GM21526 (cell line): Measurements from ENCODE around the gene EFNA5.

Experiments used
- ATAC-seq: cut with Tn5 transposase; IDR thresholded peaks from one replicate; pipeline ENCODE4 v1.9.1; 2021; ENCODE audit warnings: moderate library complexity; ENCODE audit not compliant: unreplicated experiment, low FRiP score

Gene EFNA5

DNA sequence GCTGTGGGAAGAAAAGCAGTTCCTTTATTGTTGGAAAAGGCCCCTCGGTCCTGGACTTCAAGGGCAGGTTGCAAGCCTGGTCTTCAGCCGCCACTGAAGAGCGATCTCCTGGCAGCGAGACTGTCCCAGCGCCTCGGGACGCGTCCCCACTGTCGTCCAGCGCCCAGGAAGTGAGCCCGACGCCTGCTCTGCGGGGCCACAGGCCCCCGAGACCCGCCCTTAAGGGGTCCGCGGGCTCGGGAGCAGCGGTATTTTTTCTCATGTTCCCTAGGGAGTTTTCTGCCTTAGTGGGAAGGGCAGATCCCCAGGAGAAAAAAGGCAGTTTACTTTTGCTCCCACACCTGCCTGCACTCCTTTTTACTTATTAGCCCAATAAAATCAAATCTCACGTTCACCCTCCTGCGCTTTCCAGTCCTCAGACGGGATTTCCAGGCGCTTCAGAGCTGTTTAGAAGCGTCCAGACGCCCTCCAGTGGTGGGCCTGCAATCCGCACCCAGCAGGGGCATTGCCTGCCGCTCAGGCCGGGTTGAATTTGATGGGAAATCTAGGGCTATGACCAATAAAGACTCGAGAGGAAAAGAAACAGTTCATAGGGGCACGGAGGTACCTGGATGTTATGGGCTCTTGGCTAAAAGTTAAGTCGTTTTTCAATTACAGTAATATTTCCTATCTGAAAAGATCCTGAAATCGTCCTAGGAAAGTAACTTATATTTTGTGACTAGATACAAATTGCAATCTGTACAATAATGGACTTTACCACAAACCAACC lies 2.8 kb upstream of the EFNA5 start:
- peak; percentile 84 for ATAC-seq

DNA sequence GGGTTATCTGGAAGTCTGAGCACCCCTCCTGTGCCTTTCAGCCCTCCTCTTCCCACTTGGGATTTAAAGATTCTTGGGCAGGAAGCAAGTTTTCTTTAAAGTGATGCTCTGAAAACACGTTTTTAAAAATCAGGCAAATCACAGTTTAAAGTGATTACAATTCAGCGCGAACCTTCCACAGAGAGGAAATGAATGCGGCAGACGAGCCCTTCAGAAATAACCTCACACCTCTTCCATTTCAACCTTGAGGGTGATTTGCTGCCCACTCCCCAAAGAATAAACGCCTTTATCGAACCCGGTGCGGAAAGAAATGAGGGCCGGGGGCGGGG lies 2.3 kb upstream of the EFNA5 start:
- no peak for ATAC-seq

DNA sequence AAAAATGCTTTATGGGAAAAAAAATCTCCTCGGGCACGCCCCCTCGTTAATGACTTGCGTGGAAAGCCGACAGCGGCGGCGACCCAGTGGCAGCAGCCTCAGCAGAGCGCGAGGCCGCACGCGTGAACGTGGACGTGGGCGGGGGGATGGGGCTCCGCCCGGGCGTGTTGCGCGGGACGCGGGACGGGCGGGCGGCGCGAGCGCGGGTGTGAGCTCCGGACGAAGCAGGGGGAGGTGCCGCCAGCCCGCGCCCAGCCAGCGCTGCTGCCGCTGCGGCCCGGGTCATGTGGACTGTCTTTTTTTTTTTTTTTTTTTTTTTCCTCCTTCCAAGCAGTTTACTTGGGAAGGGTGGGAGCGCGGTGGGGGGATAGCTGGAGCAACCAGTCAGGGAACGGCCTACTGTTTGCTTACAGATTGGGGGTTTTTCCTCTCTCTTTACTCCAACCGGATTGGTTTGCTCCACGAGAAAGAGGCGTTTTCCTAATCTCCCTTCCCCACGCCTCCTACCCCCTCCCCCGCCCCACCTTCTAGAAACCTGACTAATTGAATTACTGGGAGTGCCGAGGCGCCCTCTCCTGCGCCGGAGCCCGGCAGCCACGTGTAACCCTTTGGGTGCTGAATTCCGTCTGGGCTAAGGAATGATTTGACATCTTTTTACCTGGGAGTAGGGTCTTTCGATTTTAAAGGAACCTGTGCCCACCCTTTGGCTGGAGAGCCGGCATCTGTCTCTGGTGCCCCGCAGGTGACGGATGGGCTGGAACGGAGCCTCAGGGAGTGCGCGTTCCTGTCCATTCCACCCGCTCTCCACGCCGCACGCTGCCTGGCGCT lies 1.7 kb upstream of the EFNA5 start:
- no peak for ATAC-seq

DNA sequence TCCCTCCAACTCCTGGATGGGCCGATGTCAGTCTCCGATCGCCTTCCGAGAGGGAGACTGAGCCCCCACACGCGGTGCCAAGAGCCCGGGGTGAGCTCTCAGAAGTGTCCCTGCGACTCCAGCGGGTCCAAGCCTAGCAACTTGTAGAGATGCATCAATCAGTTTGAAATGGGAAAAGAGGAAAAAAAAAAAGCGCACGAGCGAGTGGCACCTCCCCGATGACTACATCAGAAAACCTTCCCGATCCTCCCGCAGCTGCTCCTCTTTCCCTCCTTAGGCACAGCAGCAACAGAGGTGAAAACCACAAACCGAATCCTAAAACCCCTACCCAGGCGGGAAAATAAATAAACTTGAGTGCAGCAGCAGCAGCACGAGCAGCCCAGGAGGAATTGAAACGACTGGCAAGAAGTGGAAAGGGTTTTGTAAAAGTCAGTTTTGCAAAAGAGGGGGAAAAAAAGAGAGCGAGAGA lies 1.0 kb upstream of the EFNA5 start:
- ATAC-seq, result no peak

DNA sequence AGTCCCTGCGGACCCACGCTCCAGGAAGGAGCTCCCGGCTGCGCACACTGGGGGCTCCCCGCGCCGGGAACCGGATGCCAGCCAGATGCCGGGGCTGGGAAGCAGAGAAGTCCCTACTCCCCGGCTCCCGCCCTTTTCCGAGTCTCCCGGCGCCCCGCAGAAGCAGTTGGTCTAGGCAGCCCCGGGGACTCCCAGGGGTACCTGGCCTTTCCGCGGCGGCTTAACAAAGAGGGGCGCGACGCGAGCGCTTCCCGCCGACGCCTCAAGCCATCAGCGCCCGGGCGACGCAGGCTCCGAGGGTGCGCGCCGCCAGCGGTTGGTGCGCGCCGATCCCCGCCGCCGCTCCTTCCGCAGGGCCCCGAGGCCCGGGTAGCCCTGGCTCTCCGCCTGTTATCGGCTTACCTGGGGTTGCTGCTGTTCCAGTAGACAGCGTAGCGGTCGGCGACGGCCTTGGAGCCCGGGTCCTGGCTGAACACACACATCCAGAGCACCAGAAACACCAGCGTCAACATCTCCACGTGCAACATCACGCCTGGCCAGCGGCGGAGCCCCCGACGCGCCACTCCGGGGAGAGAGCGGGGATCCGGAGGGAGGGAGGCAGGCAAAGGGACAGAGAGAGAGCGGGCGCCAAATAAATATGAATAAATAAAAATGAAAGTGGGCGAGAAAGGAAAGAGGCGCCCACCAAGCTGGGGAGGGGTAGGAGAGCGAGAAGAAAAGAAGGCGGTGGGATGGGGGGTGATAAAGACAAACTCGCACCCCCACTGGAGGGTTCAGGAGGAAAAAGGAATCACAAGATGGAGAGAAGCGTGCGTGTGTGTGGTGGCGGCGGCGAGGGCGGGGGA lies 428 bp downstream of the EFNA5 start:
- ATAC-seq, result no peak

DNA sequence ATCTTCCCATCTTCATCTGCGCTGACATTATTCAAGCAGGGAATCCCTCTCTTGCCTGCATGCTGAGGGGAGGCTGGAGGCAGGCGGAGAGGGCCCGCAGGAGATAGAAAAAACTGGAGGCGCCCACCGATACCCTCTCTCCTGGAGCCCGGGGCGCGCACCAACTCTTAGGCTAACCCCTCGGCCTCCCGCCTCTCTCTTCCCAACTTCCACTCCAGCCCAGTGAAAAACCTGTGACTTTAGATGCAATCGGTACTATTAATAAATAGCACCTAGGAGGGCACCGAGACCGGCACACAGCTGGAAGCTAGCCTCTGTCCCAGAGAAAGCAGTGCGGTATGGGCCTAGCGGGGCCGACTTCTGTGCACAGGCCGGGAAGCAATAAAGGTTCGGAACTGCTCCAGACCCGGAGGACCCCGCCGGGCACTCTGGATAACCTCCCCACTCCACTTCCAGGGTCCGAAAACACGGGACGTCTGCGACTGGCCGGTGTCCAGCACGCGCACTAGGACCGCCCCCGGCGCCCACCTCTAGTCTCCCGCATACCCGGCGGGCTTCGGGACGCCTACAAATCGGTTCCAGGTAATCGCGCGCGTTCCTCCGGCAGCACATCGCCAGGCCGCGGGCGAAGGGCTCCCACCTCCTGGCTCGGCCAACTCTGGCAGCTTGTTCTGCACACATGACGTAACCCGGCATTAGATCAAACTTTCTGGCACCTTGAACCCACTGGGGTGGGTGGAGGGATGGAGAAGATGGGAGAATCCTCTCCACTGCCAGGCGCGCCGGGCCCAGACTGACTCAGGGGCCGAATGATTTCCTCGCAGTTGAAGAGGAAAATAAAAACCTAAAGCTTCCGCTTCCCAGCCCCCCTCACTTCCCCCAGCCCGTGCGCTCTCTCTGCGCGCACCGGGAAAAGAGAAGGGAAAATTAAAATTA lies 1.4 kb downstream of the EFNA5 start:
- no peak for ATAC-seq

DNA sequence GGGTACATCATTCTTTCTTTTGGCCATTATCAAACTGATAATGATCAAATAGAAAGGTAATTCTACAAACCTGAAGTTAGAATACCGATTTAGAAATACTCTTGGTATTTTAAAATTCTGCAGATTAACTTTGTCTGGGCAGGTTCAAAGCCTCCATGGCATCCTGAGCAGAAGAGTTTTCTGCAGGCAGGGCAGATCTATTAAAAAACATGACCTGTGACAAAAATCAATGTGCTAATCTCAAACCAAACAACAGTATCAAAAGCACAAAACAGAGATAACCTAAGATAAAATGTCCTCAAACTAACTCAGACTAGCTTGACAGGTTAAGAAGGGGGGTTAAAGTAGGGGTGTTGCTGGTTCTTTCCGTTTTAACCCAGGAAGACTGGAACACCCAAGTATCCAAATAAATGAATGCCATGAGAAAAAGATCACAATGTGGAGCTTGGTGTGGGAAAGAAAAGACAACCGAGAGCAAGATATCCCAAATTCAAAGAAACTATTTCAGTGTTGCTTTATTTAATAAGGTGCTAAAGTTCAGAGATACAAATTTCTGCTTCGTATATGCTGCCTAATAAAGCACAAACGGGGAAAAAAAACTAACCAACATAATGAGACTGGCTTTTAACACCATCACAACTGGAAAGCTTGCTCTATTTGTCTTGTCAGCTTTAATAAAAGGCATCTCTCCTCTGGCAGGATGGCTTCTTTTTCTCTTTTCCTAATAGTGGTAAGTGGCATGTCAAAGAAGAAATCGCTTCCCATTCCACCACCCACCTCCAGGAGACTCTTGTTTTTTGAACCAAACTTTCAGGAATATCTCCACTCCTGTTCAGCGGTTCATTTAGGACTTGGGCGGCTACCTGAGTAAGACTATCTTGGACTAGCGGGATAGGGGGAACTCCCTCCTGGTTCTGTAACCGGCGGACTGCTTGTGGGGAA lies 2.3 kb downstream of the EFNA5 start:
- no peak for ATAC-seq

DNA sequence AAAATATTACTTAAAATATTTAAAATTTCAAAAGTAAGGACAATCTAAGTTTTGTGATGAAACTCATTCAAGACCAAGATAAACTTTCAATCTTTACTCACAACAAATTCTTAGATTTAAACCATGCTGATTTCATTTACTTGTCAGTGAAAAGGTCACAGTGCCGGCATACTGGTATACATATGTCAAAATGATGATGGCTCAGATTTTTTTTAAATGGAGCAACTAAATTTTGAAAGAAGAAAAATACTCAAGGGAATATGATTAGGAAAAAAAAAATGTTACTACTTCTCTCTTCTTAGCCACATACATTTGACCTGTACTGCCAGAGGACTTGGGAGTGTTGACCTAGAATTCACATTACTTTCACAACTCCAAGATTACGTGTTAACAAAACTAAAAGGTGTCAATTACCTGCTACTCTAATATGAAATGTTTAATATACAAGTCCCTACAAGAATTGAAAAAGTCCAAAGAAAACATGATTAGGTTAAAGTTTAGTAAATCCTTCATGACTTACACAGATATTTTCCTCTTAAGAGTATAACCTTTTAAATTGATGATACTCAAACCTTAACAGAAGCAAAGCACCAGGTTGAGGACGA lies 4.6 kb downstream of the EFNA5 start:
- ATAC-seq, result no peak

DNA sequence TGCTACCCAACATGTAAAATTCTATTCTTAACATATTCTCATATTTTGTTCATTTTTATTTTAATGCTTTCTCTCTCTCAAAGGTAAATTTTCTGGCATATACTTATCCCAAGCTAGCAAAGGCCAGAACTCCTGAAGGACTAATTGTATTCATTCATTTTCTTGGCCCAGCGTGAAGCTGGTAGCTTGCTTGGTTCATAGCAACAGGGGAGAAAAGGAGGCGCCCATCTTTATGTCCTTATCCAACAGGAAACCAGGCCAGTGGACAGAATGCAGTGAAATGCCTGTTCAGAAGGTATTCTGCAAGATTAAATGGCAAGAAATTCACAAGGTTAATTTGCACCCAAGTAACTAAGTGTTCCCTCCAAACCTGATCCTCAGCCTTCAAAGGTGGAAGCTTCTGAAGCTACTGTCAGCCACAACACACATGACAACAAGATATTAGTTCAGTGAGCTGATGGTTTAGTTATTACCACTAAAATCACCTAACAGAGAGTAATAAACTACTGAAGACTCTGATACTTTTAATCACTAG lies 5.6 kb downstream of the EFNA5 start:
- ATAC-seq, result no peak

DNA sequence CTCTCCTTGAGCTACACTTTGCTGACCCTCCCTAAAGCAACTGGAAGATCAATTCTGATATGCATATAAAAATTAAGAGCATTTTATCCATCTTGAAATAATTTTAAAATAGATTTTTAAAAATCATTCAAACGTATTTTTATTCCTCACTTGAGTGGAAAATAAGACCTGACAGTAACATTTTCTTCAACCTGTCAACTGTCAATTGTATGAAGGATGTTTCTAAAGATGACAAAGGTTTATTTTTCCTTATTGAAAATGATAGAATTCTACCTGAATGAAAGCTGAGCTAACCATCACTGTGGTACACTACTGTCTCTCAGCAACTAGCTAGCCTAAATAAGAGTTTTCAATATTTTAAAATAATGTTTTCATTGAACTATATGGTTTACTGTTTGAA lies 7.0 kb downstream of the EFNA5 start:
- ATAC-seq, result no peak

DNA sequence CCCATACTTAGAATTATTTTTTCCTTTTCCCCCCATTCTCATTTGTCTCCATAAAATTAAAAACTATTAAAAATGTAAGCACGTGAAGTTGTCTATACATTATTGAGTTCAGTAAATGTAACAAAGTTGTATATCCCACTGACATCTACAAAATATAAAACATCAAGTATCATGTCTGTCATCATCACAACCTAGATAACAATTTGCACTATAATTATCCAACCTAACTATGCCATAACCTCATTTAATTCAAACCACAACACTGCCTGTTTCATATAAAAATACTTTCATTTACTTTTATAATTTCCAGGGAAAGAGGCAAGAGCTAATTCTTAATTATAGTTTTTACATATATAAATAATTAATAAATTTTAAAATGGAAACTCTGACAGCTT lies 9.1 kb downstream of the EFNA5 start:
- no peak for ATAC-seq

DNA sequence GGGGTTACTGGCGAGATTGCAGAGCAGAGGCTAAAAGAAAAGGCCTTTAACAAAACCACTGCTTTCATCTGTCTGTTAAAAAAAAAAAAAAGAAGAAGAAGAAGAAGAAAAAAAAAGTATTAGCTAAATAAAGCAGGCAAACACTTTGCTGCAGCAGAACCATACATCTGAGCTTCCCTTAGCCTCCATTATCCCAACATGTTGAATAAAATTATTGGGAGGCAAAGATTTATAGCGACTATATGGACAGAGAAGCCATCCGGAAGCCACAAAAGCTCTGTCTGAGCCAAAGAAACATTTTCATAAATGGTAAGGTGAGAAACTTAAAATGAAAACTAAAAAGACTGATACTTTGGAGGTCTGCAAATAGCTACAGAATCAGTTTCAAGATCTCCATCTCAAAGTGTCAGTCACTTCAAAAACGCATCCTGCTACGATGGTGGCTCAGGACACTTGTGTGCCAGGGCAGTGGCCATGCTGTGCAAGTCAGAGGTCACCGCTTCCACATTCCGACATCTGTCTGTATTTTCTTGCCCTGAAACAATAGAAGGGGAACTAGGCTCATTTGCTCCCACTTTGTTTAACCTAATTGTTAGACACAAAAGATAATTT lies 9.6 kb downstream of the EFNA5 start:
- no peak for ATAC-seq

DNA sequence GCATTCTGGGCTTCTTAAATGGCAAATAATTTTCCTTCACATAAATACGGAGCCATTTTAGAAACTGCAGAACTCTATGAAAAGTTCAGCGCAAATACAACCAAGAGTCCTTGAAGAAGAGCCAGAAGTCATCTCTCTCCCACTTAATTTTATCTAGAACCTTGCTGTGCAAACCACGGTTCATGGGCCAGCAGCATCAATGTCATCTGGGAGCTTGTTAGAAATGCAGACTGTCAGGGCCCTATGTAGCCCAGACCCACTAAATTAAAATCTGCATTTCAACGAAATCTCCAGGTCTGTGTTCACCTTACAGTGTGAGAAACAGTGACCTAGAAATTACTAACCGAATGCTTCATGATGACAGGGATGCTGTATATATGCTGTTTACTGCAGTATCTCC lies 12.2 kb downstream of the EFNA5 start:
- no peak for ATAC-seq

DNA sequence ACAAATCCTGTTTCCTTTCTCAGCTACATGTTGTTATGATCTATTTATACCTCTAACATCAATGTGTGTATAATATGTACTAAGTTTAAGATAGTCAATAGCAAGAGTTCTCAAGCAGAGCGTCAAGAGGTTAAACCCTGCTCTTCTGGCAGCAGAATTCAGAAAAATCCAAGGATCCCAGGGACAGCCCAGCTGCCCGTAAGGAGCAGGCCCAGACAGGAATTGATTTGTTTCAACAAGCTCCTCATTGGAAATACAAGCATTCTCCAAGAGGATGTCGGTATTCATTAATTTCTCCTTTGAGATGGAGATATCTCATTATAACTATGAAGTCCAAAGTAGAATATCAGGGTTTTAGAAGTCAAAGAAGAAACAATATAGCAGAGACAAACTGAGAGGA lies 14.9 kb downstream of the EFNA5 start:
- ATAC-seq, result no peak

DNA sequence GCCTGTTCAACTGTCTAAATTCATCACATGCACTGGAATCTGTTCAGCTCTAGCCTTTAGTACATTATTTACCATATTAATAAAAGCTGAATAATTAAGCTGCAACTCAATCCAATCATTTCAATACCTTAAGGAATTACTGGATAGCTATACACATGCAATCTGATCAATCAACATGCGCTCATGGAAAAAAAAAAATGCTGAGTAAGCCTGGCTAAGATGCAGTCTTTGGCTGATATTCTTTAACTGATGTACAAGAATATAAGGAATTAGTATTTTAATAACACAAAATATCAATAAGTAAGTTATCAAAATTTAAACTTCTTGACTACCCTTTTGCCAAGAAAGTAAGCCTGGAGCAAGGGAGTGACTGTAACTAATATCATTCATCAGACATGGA lies 15.9 kb downstream of the EFNA5 start:
- ATAC-seq, result no peak

DNA sequence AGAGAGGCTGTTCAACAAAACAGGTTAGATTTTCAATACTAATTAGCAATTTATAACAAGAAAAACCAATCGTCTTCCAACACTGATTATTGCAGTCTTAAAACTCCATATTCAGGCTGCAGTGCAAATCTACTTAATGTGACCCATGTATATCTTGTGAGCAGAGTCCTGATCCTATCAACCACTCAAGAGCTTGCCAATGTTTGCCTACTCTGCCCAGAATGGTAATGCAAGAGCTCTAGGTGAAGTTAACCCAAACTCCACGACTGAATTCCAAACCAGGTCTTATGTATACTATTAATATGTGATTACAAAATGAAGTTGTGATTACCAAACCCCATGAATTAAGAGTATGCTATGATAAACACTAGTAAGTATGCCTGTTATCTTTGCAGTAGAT lies 17.1 kb downstream of the EFNA5 start:
- ATAC-seq, result no peak

DNA sequence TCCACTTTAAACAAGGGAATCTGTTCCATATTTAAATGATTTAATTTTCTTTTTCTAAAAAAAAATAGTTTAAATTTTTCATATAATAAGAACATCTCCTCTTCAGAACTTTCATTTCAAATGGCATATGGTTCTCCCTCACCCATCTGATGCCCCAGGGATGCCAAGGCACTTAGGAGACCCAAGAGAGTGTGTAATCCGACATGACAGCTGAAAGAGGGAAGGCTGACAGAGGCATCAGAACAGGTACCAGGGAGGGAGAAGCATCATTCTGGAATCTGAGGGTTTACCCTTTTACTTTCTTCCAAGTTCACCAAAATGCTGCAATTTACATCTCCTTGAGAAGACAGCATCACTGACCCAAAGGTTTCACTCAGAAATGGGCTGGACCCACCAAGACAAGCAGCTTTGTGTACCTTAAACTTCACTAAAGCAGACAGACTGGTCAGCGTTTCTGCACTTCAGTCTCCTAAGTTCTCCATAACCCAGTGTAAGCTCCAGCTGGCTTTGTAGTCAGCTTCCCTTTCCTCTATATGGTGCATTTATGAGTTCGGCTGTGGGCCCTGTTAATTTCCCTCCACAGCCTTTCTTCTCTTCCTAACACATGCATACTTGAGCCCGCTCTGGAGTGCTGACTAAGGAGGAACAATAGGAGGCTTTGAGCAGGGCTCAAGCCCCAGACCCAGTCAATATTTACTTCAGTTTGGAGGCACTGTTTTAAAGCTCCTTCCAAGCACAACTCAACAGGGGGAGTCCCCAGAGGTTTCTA lies 17.7 kb downstream of the EFNA5 start:
- ATAC-seq, result no peak
